SHP77 treated with DMSO at 0.1 percent for 48 hours (cell line): Measurements from ENCODE around the gene DIPK1C.

Experiments used
- DNase-seq: peaks from one replicate; lab custom pipeline; 2025; lab: John Stamatoyannopoulos, UW

The DIPK1C gene

DNA sequence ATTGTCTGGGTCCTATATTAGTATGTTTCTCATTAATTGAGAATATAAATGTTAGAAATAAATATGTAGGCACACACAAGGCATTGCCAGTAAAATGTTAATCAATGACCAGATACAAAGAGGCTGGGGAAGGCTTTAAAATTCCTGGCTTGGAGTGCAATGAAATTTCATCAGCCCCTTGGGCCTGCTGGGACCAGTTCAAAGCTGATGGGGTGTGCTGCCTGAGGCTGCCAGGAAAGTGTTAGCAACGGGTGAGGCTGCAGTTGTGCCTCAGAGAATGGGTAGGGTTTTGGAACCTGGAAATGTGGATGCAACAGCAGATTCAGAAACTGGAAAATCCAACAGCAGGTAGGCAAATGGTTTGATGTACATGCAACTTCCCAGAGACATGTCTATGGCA, 68.9 kb downstream of the DIPK1C start:
- no peak for DNase-seq

DNA sequence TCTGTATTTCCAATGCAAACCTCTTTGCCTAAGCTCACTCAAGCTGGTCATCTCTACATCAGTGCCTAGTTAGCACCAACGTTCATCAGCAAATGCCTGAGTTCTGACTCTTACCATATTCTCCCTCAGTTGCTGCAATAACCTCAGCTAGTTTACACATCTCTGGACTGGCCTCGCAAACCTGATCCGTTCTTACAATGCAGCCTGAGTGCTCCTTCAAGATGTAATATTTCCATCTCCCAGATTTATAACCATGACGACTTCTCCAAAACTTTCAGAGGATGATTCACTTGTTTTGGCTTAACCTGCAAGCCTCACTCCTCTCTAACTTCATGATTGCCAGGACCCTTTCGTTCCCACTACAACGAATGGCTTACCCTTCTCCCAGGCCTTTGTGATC, 69.7 kb downstream of the DIPK1C start:
- no peak for DNase-seq
